Upper lobe of left lung (tissue), 4 donors: Measurements from ENCODE around the gene MAP3K13.

Source experiments
- CTCF ChIP-seq, 6 experiments: fragments of 450-650 bp in 4 of 6; fragments of 200-600 bp in 2 of 6; sonication (generic) in 2 of 6; IDR thresholded peaks; one replicate each; pipeline ENCODE4 v1.5.1; 2016 to 2019; ENCODE audit warnings: antibody characterized with exemption in 6 of 6
- EP300 ChIP-seq, 4 donors: sonication (generic); formaldehyde crosslinking; IDR thresholded peaks; one replicate each; pipeline ENCODE4 v1.5.1; 2017; ENCODE audit warnings: antibody characterized with exemption in 4 of 4, control low read depth in 2 of 4
- POLR2A ChIP-seq, 4 donors: fragments of 450-650 bp; IDR thresholded peaks; one replicate each; pipeline ENCODE4 v1.5.1; 2016 to 2017; ENCODE audit warnings: antibody characterized with exemption in 4 of 4, mild to moderate bottlenecking in 2 of 4
- POLR2AphosphoS5 ChIP-seq, 2 donors: sonication (generic); formaldehyde crosslinking; IDR thresholded peaks; one replicate each; pipeline ENCODE4 v1.5.1; 2017; ENCODE audit warnings: antibody characterized with exemption in 2 of 2

DNA sequence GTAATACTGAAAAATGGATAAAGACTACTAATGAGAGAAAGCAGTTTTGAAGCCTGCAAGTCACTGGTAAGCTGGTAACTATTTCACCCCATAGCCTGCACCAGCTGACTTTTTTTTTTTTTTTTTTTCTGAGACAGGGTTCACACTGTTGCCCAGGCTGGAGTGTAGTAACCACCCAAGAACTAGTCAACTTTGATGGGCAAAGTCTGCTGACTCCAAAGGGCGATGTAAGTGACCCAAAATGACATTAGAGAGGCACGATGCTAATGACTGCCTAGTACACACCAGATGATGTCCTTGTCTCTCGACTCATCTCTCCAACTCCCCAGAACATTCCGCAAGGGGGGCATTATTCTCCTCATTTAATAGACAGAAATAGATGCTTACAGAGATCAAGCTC, 148.8 kb downstream of the MAP3K13 start:
- no peak for TF ChIP-seq CTCF (IDR thresholded peaks at IDR 0.05)
- TF ChIP-seq POLR2A (IDR thresholded peaks at IDR 0.05), result no peak
- TF ChIP-seq POLR2AphosphoS5 (IDR thresholded peaks at IDR 0.05), result no peak
- TF ChIP-seq EP300 (IDR thresholded peaks at IDR 0.05), result no peak
